ENCODE results near the gene USP9Y. TPM values are rescaled to one million over a fixed set of nuclear protein-coding genes. Genes with fewer than 3 reads are reported as not detected.

USP9Y gene
- polyA plus RNA-seq, 1 donor (not counting 4 experiments of a cell fraction or from before 2014, with no cell fraction given) = not detected

DNA sequence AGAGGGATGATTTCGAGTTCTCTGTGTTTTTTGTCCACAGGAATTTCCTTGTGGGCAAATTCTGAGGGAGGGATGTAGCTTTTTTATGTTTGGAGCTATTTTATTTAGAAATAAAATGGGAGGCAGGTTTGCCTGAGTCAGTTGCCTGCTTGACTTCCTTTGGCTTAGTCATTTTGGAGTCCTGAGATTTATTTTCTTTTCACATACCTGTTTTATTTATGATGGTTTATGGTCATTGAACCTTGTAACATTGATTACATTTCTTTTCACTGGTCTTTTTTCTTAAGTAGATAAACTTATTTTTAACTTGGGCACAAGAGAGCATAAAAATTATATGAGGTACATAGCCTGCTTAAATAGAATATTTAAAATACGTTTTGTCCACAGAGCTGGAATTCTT lies 12.7 kb upstream of the USP9Y start:
- no peak for DNase-seq (ENCODE audit: low read depth, low spot score)
- dilution Hi-C loops (cut with MboI; ENCODE audit: extremely low pct_ligation_motif_present, low sequenced_read_pairs) = no loop called here
- H3K27me3 ChIP-seq (ENCODE audit: control insufficient read depth, extremely low read depth, insufficient read depth, low read length) = no peaks in the 10 kb centered on the region
- no peaks in the 10 kb centered on the region for H3K9me3 ChIP-seq (ENCODE audit: control insufficient read depth, low read depth, low read length)
- H3K4me1 ChIP-seq (ENCODE audit: control insufficient read depth, extremely low read depth, insufficient read depth, low read length) = no peaks in the 10 kb centered on the region
- H3K36me3 ChIP-seq (ENCODE audit: control insufficient read depth in 2 of 2, extremely low read depth in 1 of 2, insufficient read depth in 2 of 2, low read length in 2 of 2) = no peaks in the 10 kb centered on the region
- no peak overlapping the region for H3K27ac ChIP-seq (ENCODE audit: control insufficient read depth, insufficient read depth, low read length)
- no peak overlapping the region for H3K4me2 ChIP-seq (ENCODE audit: control insufficient read depth, extremely low read depth, insufficient read depth, low read depth, low read length)
- FAIRE-seq = no peak
- H3K4me3 ChIP-seq (ENCODE audit: control insufficient read depth in 2 of 3, extremely low read depth in 1 of 3, insufficient read depth in 2 of 3, low read depth in 1 of 3, low read length in 3 of 3) = no peak overlapping the region
- no peak overlapping the region for H2AFZ ChIP-seq (ENCODE audit: control insufficient read depth, low read length)
- no peaks in the 10 kb centered on the region for H3K9me1 ChIP-seq (ENCODE audit: control insufficient read depth, extremely low read depth, insufficient read depth, low read length)
- TF ChIP-seq EZH2 (IDR thresholded peaks at IDR 0.05; ENCODE audit: low read length) = no peak
- TF ChIP-seq, protein P1, sequence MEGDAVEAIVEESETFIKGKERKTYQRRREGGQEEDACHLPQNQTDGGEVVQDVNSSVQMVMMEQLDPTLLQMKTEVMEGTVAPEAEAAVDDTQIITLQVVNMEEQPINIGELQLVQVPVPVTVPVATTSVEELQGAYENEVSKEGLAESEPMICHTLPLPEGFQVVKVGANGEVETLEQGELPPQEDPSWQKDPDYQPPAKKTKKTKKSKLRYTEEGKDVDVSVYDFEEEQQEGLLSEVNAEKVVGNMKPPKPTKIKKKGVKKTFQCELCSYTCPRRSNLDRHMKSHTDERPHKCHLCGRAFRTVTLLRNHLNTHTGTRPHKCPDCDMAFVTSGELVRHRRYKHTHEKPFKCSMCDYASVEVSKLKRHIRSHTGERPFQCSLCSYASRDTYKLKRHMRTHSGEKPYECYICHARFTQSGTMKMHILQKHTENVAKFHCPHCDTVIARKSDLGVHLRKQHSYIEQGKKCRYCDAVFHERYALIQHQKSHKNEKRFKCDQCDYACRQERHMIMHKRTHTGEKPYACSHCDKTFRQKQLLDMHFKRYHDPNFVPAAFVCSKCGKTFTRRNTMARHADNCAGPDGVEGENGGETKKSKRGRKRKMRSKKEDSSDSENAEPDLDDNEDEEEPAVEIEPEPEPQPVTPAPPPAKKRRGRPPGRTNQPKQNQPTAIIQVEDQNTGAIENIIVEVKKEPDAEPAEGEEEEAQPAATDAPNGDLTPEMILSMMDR (optimal IDR thresholded peaks at IDR 0.05 in 1 of 3, IDR thresholded peaks at IDR 0.05 in 1 of 3, conservative IDR thresholded peaks at IDR 0.05 in 1 of 3; ENCODE audit: extremely low read depth in 1 of 3, insufficient read depth in 2 of 3, low read length in 3 of 3) = no peak
- H4K20me1 ChIP-seq (ENCODE audit: control insufficient read depth, extremely low read depth, insufficient read depth, low read length) = no peaks in the 10 kb centered on the region
- no peak overlapping the region for H3K9ac ChIP-seq (ENCODE audit: control insufficient read depth, extremely low read depth, insufficient read depth, low read length)
- no peaks in the 10 kb centered on the region for H3K79me2 ChIP-seq (ENCODE audit: control insufficient read depth, insufficient read depth, low read length)

DNA sequence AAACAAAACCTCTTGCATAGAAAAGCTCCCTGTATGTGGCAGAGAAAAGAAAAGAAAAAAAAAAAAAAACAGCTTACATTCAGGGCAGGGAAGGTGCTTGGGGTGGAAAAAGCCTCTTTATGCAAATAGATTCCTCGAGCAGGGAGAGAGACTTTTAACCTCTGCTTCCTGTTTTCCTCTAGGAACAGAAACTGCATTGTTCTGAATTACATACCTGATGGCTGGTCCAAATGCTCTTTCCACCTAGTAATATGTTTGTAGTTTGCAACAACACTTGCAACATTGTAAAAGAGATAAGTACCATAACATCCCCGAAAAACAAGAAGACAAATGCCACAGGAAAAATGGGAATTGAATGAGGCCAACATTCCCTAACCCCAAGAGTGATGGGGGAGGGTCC lies 944 bp upstream of the USP9Y start:
- H3K9ac ChIP-seq (ENCODE audit: control insufficient read depth, extremely low read depth, insufficient read depth, low read length) = no peak overlapping the region
- no peaks in the 10 kb centered on the region for H3K9me3 ChIP-seq (ENCODE audit: control insufficient read depth, low read depth, low read length)
- H3K27ac ChIP-seq (ENCODE audit: control insufficient read depth, insufficient read depth, low read length) = no peak overlapping the region
- no peaks in the 10 kb centered on the region for H3K79me2 ChIP-seq (ENCODE audit: control insufficient read depth, insufficient read depth, low read length)
- H2AFZ ChIP-seq (ENCODE audit: control insufficient read depth, low read length) = no peak overlapping the region
- TF ChIP-seq, protein P1 (optimal IDR thresholded peaks at IDR 0.05 in 1 of 3, IDR thresholded peaks at IDR 0.05 in 1 of 3, conservative IDR thresholded peaks at IDR 0.05 in 1 of 3; ENCODE audit: extremely low read depth in 1 of 3, insufficient read depth in 2 of 3, low read length in 3 of 3) = no peak
- TF ChIP-seq EZH2 (IDR thresholded peaks at IDR 0.05; ENCODE audit: low read length) = no peak
- FAIRE-seq (no peak), DNase-seq (ENCODE audit: low read depth, low spot score) (no peak)
- H3K36me3 ChIP-seq (ENCODE audit: control insufficient read depth in 2 of 2, extremely low read depth in 1 of 2, insufficient read depth in 2 of 2, low read length in 2 of 2) = no peaks in the 10 kb centered on the region
- no peaks in the 10 kb centered on the region for H3K4me1 ChIP-seq (ENCODE audit: control insufficient read depth, extremely low read depth, insufficient read depth, low read length)
- H3K4me2 ChIP-seq (ENCODE audit: control insufficient read depth, extremely low read depth, insufficient read depth, low read depth, low read length) = no peak overlapping the region
- H3K4me3 ChIP-seq (ENCODE audit: control insufficient read depth in 2 of 3, extremely low read depth in 1 of 3, insufficient read depth in 2 of 3, low read depth in 1 of 3, low read length in 3 of 3) = no peak overlapping the region
- H4K20me1 ChIP-seq (ENCODE audit: control insufficient read depth, extremely low read depth, insufficient read depth, low read length) = no peaks in the 10 kb centered on the region
- H3K27me3 ChIP-seq (ENCODE audit: control insufficient read depth, extremely low read depth, insufficient read depth, low read length) = no peaks in the 10 kb centered on the region
- H3K9me1 ChIP-seq (ENCODE audit: control insufficient read depth, extremely low read depth, insufficient read depth, low read length) = no peaks in the 10 kb centered on the region
- dilution Hi-C loops (cut with MboI; ENCODE audit: extremely low pct_ligation_motif_present, low sequenced_read_pairs) = no loop called here
